Mesenchymal stem cell (in vitro differentiated cells and primary cell): ENCODE data around the gene ALDH4A1.

Source experiments
- DNase-seq: peaks from one replicate; pipeline ENCODE4 v3.0.0-alpha.2; 2013
- H2AFZ ChIP-seq: one replicate; pipeline ENCODE4 v1.6.1; 2013; ENCODE audit warnings: low read depth, mild to moderate bottlenecking, control low read depth, inconsistent platforms, low read length, moderate library complexity
- H2AK5ac ChIP-seq: 2 replicates; pipeline ENCODE4 v1.6.1; 2013; ENCODE audit warnings: low read length, moderate library complexity, mild to moderate bottlenecking, inconsistent platforms; ENCODE audit not compliant: severe bottlenecking
- H2BK120ac ChIP-seq: one replicate; pipeline ENCODE4 v1.6.1; 2013; ENCODE audit warnings: low read depth, mild to moderate bottlenecking, inconsistent platforms, low read length, moderate library complexity
- H2BK12ac ChIP-seq, 2 experiments: one replicate each; pipeline ENCODE4 v1.6.1; 2013; ENCODE audit warnings: inconsistent platforms in 2 of 2, low read length in 2 of 2, mild to moderate bottlenecking in 2 of 2, moderate library complexity in 2 of 2, control low read depth in 1 of 2
- H2BK15ac ChIP-seq: one replicate; pipeline ENCODE4 v1.6.1; 2013; ENCODE audit warnings: mild to moderate bottlenecking, low read depth, inconsistent platforms; ENCODE audit not compliant: poor library complexity, severe bottlenecking
- H2BK5ac ChIP-seq: 2 replicates; pipeline ENCODE4 v1.6.1; 2013; ENCODE audit warnings: low read depth, mild to moderate bottlenecking, low read length, control low read depth, inconsistent platforms; ENCODE audit not compliant: poor library complexity, severe bottlenecking
- H3K14ac ChIP-seq, 2 experiments: one replicate each; pipeline ENCODE4 v1.6.1; 2013; ENCODE audit warnings: inconsistent platforms in 2 of 2, low read length in 2 of 2, control low read depth in 1 of 2, mild to moderate bottlenecking in 1 of 2, moderate library complexity in 1 of 2
- H3K18ac ChIP-seq, 2 experiments: one replicate each; pipeline ENCODE4 v1.6.1; 2013; ENCODE audit warnings: inconsistent platforms in 2 of 2, low read length in 2 of 2, control low read depth in 1 of 2, low read depth in 1 of 2, mild to moderate bottlenecking in 1 of 2
- H3K23ac ChIP-seq, 2 experiments: one replicate each; pipeline ENCODE4 v1.6.1; 2013; ENCODE audit warnings: inconsistent platforms in 2 of 2, low read length in 2 of 2, mild to moderate bottlenecking in 2 of 2, moderate library complexity in 2 of 2, control low read depth in 1 of 2
- H3K27ac ChIP-seq: 2 replicates; pipeline ENCODE4 v1.5.1; 2013; ENCODE audit warnings: mild to moderate bottlenecking, moderate library complexity, low read length, control low read depth, inconsistent platforms; ENCODE audit not compliant: poor library complexity, severe bottlenecking
- H3K27me3 ChIP-seq, 2 experiments: 2 replicates each; pipeline versions ENCODE4 v1.6.1 to v1.7.0; 2013; ENCODE audit warnings: low read length in 2 of 2, mild to moderate bottlenecking in 2 of 2, moderate library complexity in 2 of 2, control low read depth in 1 of 2, inconsistent platforms in 1 of 2; ENCODE audit not compliant: control insufficient read depth in 1 of 2, insufficient read depth in 1 of 2
- H3K36me3 ChIP-seq, 2 experiments: 2 replicates each; pipeline versions ENCODE4 v1.6.1 to v1.7.0; 2013; ENCODE audit warnings: low read length in 2 of 2, control low read depth in 1 of 2, inconsistent platforms in 1 of 2, low read depth in 1 of 2, mild to moderate bottlenecking in 1 of 2; ENCODE audit not compliant: insufficient read depth in 2 of 2, control insufficient read depth in 1 of 2
- H3K4ac ChIP-seq, 2 experiments: one replicate each; pipeline ENCODE4 v1.6.1; 2013; ENCODE audit warnings: inconsistent platforms in 2 of 2, low read length in 2 of 2, mild to moderate bottlenecking in 2 of 2, moderate library complexity in 2 of 2, control low read depth in 1 of 2, low read depth in 1 of 2
- H3K4me1 ChIP-seq: 2 replicates; pipeline ENCODE4 v1.6.1; 2013; ENCODE audit warnings: low read depth, low read length, control low read depth; ENCODE audit not compliant: control insufficient read depth, insufficient read depth
- H3K4me2 ChIP-seq: 2 replicates; pipeline ENCODE4 v1.6.1; 2013; ENCODE audit warnings: low read length, mild to moderate bottlenecking, inconsistent platforms; ENCODE audit not compliant: poor library complexity, severe bottlenecking
- H3K4me3 ChIP-seq, 2 experiments: 2 replicates each; pipeline versions ENCODE4 v1.5.1 to v1.7.0; 2013; ENCODE audit warnings: low read length in 2 of 2, mild to moderate bottlenecking in 2 of 2, control low read depth in 1 of 2, low read depth in 1 of 2; ENCODE audit not compliant: insufficient read depth in 1 of 2
- H3K79me1 ChIP-seq: replicated peaks from 2 replicates; pipeline ENCODE4 v1.6.1; 2013; ENCODE audit warnings: mild to moderate bottlenecking, control low read depth, low read length, inconsistent platforms; ENCODE audit not compliant: poor library complexity, severe bottlenecking
- H3K9ac ChIP-seq: 2 replicates; pipeline ENCODE4 v1.7.0; 2013; ENCODE audit warnings: mild to moderate bottlenecking, low read length, moderate library complexity
- H3K9me3 ChIP-seq: 2 replicates; pipeline ENCODE4 v1.7.0; 2013; ENCODE audit warnings: mild to moderate bottlenecking, low read length; ENCODE audit not compliant: control insufficient read depth
- H4K8ac ChIP-seq: one replicate; pipeline ENCODE4 v1.6.1; 2013; ENCODE audit warnings: inconsistent platforms, mild to moderate bottlenecking, low read length, moderate library complexity
- H4K91ac ChIP-seq: one replicate; pipeline ENCODE4 v1.6.1; 2013; ENCODE audit warnings: mild to moderate bottlenecking, low read length, inconsistent platforms
- WGBS: methylation state at CpG from one replicate; pipeline ENCODE4 v1.1.7; 2013; ENCODE audit warnings: mixed read lengths; 5-methylcytosine and 5-hydroxymethylcytosine counted together

ALDH4A1 gene

DNA sequence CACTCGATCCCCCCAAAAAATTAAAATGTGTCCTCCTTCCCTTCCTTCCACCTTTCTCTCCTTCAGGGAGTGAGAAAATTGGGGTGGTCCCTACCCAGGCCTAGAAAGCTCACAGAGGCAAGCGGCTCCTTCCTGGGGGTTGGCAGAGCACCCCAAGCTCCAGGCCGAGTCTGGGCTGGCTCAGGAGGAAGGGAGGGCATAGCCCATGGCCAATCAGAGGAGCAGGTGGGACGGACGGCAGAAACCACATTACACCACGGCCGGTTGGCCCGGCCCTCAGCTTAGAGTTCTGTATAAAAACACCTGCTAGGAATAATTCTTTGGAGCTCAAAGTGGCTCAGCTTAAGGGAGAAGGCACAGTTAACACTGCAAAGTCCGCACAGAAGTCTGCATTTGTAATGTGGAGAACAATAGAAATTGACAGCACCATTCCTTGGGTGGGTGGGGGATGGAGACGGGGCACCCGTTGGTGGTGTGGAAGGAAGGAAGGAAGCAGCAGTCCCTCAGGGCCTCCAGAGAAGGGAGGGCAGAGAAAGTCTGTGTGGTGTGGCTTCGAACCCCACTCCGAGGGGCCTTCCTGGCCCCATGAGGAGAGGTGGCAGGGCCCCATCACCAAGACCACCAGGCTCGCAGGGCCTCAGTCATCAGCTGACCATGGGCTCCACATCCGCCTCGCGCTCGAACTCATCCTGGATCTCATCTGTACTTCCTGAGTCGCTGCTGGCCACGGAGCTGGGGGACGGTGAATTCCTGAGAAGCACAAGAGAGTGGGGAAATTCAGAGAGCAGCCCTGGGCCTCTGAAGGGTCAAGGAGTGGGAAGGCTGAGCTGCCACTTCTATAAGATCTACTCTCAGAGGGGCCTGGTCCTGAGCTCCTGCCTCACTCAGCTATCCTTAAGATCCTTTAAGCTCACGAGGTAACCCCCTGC is 5.8 kb upstream of the ALDH4A1 start:
- no peak overlapping the region for H3K4ac ChIP-seq
- H2BK120ac ChIP-seq: no peak overlapping the region
- H3K18ac ChIP-seq: no peak overlapping the region
- H3K4me2 ChIP-seq: no peak overlapping the region
- DNase-seq: no peak
- H3K14ac ChIP-seq: no peak overlapping the region
- H2BK12ac ChIP-seq: no peak overlapping the region
- no peak overlapping the region for H2BK5ac ChIP-seq
- no peak overlapping the region for H3K4me3 ChIP-seq
- peak overlapping the region; percentile 20 for H3K9ac ChIP-seq
- no peaks in the 10 kb centered on the region for H3K27me3 ChIP-seq
- 87% methylated on average over 22 of the region's 22 CpGs for WGBS
- no peak overlapping the region for H2BK15ac ChIP-seq
- H4K8ac ChIP-seq: no peak overlapping the region
- peaks cover under 1% of the 10 kb centered on the region for H3K4me1 ChIP-seq
- H3K79me1 ChIP-seq: peaks cover 20% of the 10 kb centered on the region
- H4K91ac ChIP-seq: peak overlapping the region; percentile 63
- no peak overlapping the region for H3K27ac ChIP-seq
- no peak overlapping the region for H2AK5ac ChIP-seq
- H3K9me3 ChIP-seq: no peaks in the 10 kb centered on the region
- no peak overlapping the region for H3K23ac ChIP-seq
- H2AFZ ChIP-seq: no peak overlapping the region
- H3K36me3 ChIP-seq: peaks cover 46 to 59% of the 10 kb centered on the region in 2 experiments

DNA sequence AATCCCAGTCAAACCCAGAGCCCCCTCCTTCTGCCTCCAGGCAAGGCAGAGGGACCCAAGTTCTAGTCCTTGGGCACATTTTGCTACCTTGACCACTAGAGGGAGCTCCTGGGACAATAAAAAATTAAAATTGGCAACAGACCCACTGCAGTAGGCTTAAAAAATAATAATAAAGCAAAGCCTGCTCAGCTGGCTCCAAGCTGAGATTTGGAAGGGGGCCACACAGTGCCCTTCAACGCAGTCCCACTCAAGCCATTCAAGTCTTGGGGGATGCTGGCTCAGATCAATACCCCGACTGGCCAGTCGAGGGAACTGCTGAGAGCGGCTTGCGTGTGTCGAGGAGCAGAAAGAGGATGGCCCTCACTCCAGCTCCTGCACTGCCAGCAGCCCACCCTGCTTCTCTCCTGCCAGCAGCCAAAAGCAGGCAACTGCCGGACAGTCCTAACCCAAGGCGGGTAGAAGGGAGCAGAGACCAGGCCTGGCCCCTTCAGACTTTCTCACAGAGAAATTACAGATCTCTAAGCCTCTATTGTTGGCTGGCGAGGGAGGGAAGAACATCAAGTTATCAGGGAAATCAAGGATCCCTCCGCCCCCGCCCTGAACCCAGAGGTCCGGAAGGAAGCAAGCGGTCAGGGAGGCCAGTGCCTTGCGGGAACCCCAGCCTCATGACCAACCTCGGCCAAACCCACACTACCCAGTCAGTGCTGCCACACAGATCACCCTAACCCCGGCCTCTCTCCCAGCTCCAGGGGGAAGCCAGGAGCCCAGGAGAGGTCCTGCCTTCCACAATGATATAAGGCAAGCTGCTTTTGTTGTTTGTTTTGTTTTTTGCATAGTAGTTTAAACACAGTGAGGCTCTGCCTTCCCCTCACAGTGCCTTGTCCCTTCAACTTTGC is 4.9 kb upstream of the ALDH4A1 start:
- Histone ChIP-seq H3K4ac (no peak overlapping the region), H3K4me2 (no peak overlapping the region), H2AK5ac (no peak overlapping the region), H3K79me1 (peaks cover 17% of the 10 kb centered on the region), H2BK5ac (no peak overlapping the region), H3K9me3 (no peaks in the 10 kb centered on the region), H3K27me3 (no peaks in the 10 kb centered on the region), H3K4me3 (no peak overlapping the region), H2AFZ (no peak overlapping the region), H3K18ac (peak overlapping the region in 1 of 2 experiments; percentile 28), H4K91ac (no peak overlapping the region), H3K9ac (peak overlapping the region; percentile 20), H2BK12ac (no peak overlapping the region), H3K23ac (no peak overlapping the region), H3K4me1 (no peaks in the 10 kb centered on the region), H3K36me3 (peaks cover 46 to 59% of the 10 kb centered on the region in 2 experiments), H2BK120ac (no peak overlapping the region), H3K14ac (no peak overlapping the region), H4K8ac (no peak overlapping the region), H2BK15ac (no peak overlapping the region), H3K27ac (no peak overlapping the region)
- 79% methylated on average over 15 of the region's 16 CpGs for WGBS
- DNase-seq: peak; percentile 72

DNA sequence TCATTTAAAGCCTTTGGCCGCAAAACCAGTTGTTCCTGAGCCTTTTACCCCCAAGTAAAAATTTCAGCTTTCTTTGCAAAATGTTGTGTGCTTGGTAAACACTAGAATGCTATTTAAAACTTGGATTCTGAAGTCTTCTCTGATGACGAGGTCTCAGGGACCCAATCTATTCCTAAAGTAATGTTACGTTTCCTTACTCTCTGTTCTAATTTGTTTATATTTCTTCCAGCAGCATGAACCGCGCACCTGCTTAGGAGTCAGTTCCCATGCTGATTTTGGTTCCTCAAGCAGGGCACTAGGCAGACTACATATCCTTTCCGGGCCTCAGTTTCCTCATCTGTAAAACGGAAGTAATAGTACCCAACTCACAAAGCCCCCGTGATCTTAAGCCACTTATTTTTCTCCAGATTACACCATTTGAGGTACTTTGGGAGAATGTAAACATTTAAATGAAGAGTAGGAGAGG is 969 bp upstream of the ALDH4A1 start:
- Histone ChIP-seq H2AFZ (no peak overlapping the region), H3K18ac (no peak overlapping the region), H3K23ac (no peak overlapping the region), H2BK12ac (no peak overlapping the region), H3K27me3 (no peaks in the 10 kb centered on the region), H3K4ac (no peak overlapping the region), H2BK15ac (peak overlapping the region; percentile 82), H2AK5ac (no peak overlapping the region), H3K4me1 (peaks cover 7% of the 10 kb centered on the region), H3K27ac (peak overlapping the region; percentile 49), H3K36me3 (peaks cover 12 to 28% of the 10 kb centered on the region in 2 experiments), H4K8ac (no peak overlapping the region), H3K9me3 (no peaks in the 10 kb centered on the region), H3K79me1 (peaks cover 14% of the 10 kb centered on the region), H3K9ac (peak overlapping the region; percentile 95), H3K4me3 (peak overlapping the region in 1 of 2 experiments; percentile 90), H4K91ac (no peak overlapping the region), H3K4me2 (peak overlapping the region; percentile 98), H2BK5ac (no peak overlapping the region), H2BK120ac (no peak overlapping the region), H3K14ac (no peak overlapping the region)
- WGBS: 54% methylated on average over 4 of the region's 8 CpGs
- no peak for DNase-seq
